Measurements from ENCODE around the gene GFER. TPM values are rescaled to one million over a fixed set of nuclear protein-coding genes. Genes with fewer than 3 reads are reported as not detected.

The GFER gene
- total RNA-seq, 1 experiment from 2014 or later, result 31.8 TPM

- H3K9me3 ChIP-seq (replicated peaks), result no peaks in the 10 kb centered on the region
- peaks cover 47% of the 10 kb centered on the region for H3K4me1 ChIP-seq (replicated peaks)
- peak overlapping the region; percentile 22; the same call in 1 of the 2 replicates for H3K27ac ChIP-seq
- peak; percentile 92 for DNase-seq (ENCODE audit: low read depth in 1 of 2, low spot score in 2 of 2)
- H3K4me3 ChIP-seq, result peak overlapping the region; percentile 14
- H3K27me3 ChIP-seq (replicated peaks), result peaks cover 24% of the 10 kb centered on the region
- no peaks in the 10 kb centered on the region for H3K36me3 ChIP-seq
These were observed 39.4 kb downstream of the GFER start for GRCh38 chr16:2023092-2024031.

GRCh38 chr16:2024032-2024420 lies 40.0 kb downstream of the GFER start:
- Histone ChIP-seq H3K27me3 (replicated peaks) (peaks cover 20% of the 10 kb centered on the region), H3K4me3 (no peak overlapping the region), H3K4me1 (replicated peaks) (peaks cover 47% of the 10 kb centered on the region), H3K9me3 (replicated peaks) (no peaks in the 10 kb centered on the region), H3K27ac (no peak overlapping the region), H3K36me3 (no peaks in the 10 kb centered on the region)
- no peak for DNase-seq (ENCODE audit: low read depth in 1 of 2, low spot score in 2 of 2)

- no peak for DNase-seq (ENCODE audit: low read depth in 1 of 2, low spot score in 2 of 2)
- H3K36me3 ChIP-seq, result peaks cover 2% of the 10 kb centered on the region; the same call in 1 of the 2 replicates
- H3K4me1 ChIP-seq (replicated peaks), result peaks cover 38% of the 10 kb centered on the region
- H3K9me3 ChIP-seq (replicated peaks), result no peaks in the 10 kb centered on the region
- H3K4me3 ChIP-seq, result no peak overlapping the region
- H3K27ac ChIP-seq, result no peak overlapping the region
- H3K27me3 ChIP-seq (replicated peaks), result peaks cover 8% of the 10 kb centered on the region
These were observed 41.3 kb downstream of the GFER start for GRCh38 chr16:2025251-2025650.

- peaks cover 33% of the 10 kb centered on the region for H3K4me1 ChIP-seq (replicated peaks)
- H3K27ac ChIP-seq, result no peak overlapping the region
- no peak for DNase-seq (ENCODE audit: low read depth in 1 of 2, low spot score in 2 of 2)
- no peak overlapping the region; the same call in 1 of the 2 replicates for H3K4me3 ChIP-seq
- H3K36me3 ChIP-seq, result peaks cover 2% of the 10 kb centered on the region; the same call in 1 of the 2 replicates
- no peaks in the 10 kb centered on the region for H3K9me3 ChIP-seq (replicated peaks)
- peaks cover under 1% of the 10 kb centered on the region for H3K27me3 ChIP-seq (replicated peaks)
These were observed 42.0 kb downstream of the GFER start for GRCh38 chr16:2025878-2026460.

- Histone ChIP-seq H3K36me3 (peaks cover 2% of the 10 kb centered on the region; the same call in 1 of the 2 replicates), H3K4me1 (replicated peaks) (peaks cover 33% of the 10 kb centered on the region), H3K4me3 (peak within 1 kb of the TSS; percentile 55), H3K27me3 (replicated peaks) (no peaks in the 10 kb centered on the region), H3K27ac (no peak within 1 kb of the TSS), H3K9me3 (replicated peaks) (no peaks in the 10 kb centered on the region)
- DNase-seq (ENCODE audit: low read depth in 1 of 2, low spot score in 2 of 2), result no peak
These were observed 42.5 kb downstream of the GFER start, which contains the start of gene NHERF2 for GRCh38 chr16:2026461-2027023. TSS of gene NHERF2 (plus strand) at chr16:2026902. CDS start at chr16:2027006, 104 bp downstream.

GRCh38 chr16:2027024-2028010 lies 43.3 kb downstream of the GFER start:
- H3K9me3 ChIP-seq (replicated peaks), result no peaks in the 10 kb centered on the region
- H3K36me3 ChIP-seq, result peaks cover 6% of the 10 kb centered on the region
- H3K4me3 ChIP-seq, result peak overlapping the region; percentile 55
- H3K27me3 ChIP-seq (replicated peaks), result no peaks in the 10 kb centered on the region
- peak in 1 of 2 experiments; percentile 20 for DNase-seq (ENCODE audit: low read depth in 1 of 2, low spot score in 2 of 2)
- H3K27ac ChIP-seq, result no peak overlapping the region
- H3K4me1 ChIP-seq (replicated peaks), result peaks cover 36% of the 10 kb centered on the region

- Histone ChIP-seq H3K27me3 (replicated peaks) (no peaks in the 10 kb centered on the region), H3K36me3 (peaks cover 14% of the 10 kb centered on the region), H3K27ac (no peak overlapping the region), H3K9me3 (replicated peaks) (no peaks in the 10 kb centered on the region), H3K4me3 (no peak overlapping the region), H3K4me1 (replicated peaks) (peaks cover 36% of the 10 kb centered on the region)
- no peak for DNase-seq (ENCODE audit: low read depth in 1 of 2, low spot score in 2 of 2)
These were observed 44.2 kb downstream of the GFER start for GRCh38 chr16:2028146-2028545.

GRCh38 chr16:2028620-2029220 lies 44.7 kb downstream of the GFER start:
- DNase-seq (ENCODE audit: low read depth in 1 of 2, low spot score in 2 of 2), result no peak
- Histone ChIP-seq H3K4me1 (replicated peaks) (peaks cover 36% of the 10 kb centered on the region), H3K27ac (no peak overlapping the region), H3K4me3 (no peak overlapping the region), H3K27me3 (replicated peaks) (no peaks in the 10 kb centered on the region), H3K36me3 (peaks cover 20% of the 10 kb centered on the region), H3K9me3 (replicated peaks) (no peaks in the 10 kb centered on the region)

GRCh38 chr16:2029350-2029749 lies 45.4 kb downstream of the GFER start:
- peaks cover 23% of the 10 kb centered on the region for H3K36me3 ChIP-seq
- peaks cover 37% of the 10 kb centered on the region for H3K4me1 ChIP-seq (replicated peaks)
- no peaks in the 10 kb centered on the region for H3K9me3 ChIP-seq (replicated peaks)
- H3K27ac ChIP-seq, result no peak overlapping the region
- DNase-seq (ENCODE audit: low read depth in 1 of 2, low spot score in 2 of 2), result no peak
- no peak overlapping the region for H3K4me3 ChIP-seq
- no peaks in the 10 kb centered on the region for H3K27me3 ChIP-seq (replicated peaks)

GRCh38 chr16:2030036-2030435 lies 46.0 kb downstream of the GFER start:
- Histone ChIP-seq H3K27ac (no peak overlapping the region), H3K27me3 (replicated peaks) (no peaks in the 10 kb centered on the region), H3K4me3 (no peak overlapping the region), H3K4me1 (replicated peaks) (peaks cover 42% of the 10 kb centered on the region), H3K9me3 (replicated peaks) (no peaks in the 10 kb centered on the region), H3K36me3 (peaks cover 26% of the 10 kb centered on the region)
- DNase-seq (ENCODE audit: low read depth in 1 of 2, low spot score in 2 of 2), result no peak

GRCh38 chr16:2031081-2031577 lies 47.1 kb downstream of the GFER start:
- no peak for DNase-seq (ENCODE audit: low read depth in 1 of 2, low spot score in 2 of 2)

GRCh38 chr16:2032285-2033056 lies 48.5 kb downstream of the GFER start:
- Histone ChIP-seq H3K4me3 (peak overlapping the region; percentile 50), H3K27me3 (replicated peaks) (no peaks in the 10 kb centered on the region), H3K9me3 (replicated peaks) (no peaks in the 10 kb centered on the region), H3K36me3 (peaks cover 47% of the 10 kb centered on the region), H3K4me1 (replicated peaks) (peaks cover 55% of the 10 kb centered on the region), H3K27ac (peak overlapping the region; percentile 85)
- peak in 1 of 2 experiments; percentile 29 for DNase-seq (ENCODE audit: low read depth in 1 of 2, low spot score in 2 of 2)

More at GRCh38 chr16:2031081-2031577, 47.1 kb downstream of the GFER start:
- no peak overlapping the region for H3K27ac ChIP-seq
- H3K9me3 ChIP-seq (replicated peaks), result no peaks in the 10 kb centered on the region
- peaks cover 52% of the 10 kb centered on the region for H3K4me1 ChIP-seq (replicated peaks)
- H3K4me3 ChIP-seq, result no peak overlapping the region
- peaks cover 34% of the 10 kb centered on the region for H3K36me3 ChIP-seq
- no peaks in the 10 kb centered on the region for H3K27me3 ChIP-seq (replicated peaks)

Measured in SJSA1 (cell line).